Measurements from ENCODE around the gene OLFM1.

The OLFM1 gene

DNA sequence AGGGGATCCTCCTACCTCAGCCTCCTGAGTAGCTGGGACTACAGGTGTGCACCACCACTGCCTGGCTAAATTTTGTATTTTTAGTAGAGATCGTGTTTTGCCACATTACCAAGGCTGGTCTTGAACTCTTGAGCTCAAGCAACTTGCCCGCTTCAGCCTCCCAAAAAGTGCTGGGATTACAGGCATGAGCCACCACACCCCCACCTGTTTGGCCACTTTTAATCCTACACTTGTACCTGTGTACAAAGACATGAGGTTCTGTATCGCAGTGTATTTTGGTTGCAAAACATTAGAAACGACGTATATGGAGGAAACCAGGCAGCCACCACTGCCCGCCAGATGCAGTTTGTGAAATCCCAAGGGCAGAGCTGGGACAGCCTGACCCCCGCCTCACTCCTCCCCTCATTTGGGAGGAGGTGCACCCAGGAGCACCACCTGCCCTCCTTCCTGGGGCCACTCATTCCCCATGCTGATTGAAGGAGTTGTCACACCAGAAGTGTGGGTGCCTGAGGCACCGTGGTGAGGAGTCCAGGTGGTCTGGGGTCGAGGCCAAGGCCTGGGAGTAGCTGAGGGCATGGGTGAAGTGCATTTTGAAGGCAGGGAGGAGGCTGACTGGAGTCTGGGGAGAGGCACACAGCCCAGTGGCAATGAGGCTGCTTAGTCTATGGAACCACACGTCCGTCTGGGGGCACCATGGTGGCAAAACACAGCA lies 39.3 kb upstream of the OLFM1 start:
- no peak for DNase-seq (ENCODE audit: low read depth)
- Histone ChIP-seq H3K4me1 (ENCODE audit: control insufficient read depth, insufficient read depth, low read length) (no peaks in the 10 kb centered on the region), H3K9me3 (ENCODE audit: control insufficient read depth, low read length) (no peaks in the 10 kb centered on the region), H3K9ac (ENCODE audit: low read length) (no peak overlapping the region), H3K27me3 (replicated peaks; ENCODE audit: control insufficient read depth, insufficient read depth, low read length) (peaks cover 9% of the 10 kb centered on the region), H3K4me3 (ENCODE audit: low read length) (no peak overlapping the region), H3K36me3 (ENCODE audit: control insufficient read depth, insufficient read depth, low read length, severe bottlenecking) (no peaks in the 10 kb centered on the region)

- no peak overlapping the region for H3K9ac ChIP-seq (ENCODE audit: low read length)
- peaks cover 9% of the 10 kb centered on the region for H3K27me3 ChIP-seq (replicated peaks; ENCODE audit: control insufficient read depth, insufficient read depth, low read length)
- H3K9me3 ChIP-seq (ENCODE audit: control insufficient read depth, low read length), result no peaks in the 10 kb centered on the region
- no peaks in the 10 kb centered on the region for H3K4me1 ChIP-seq (ENCODE audit: control insufficient read depth, insufficient read depth, low read length)
- no peak for DNase-seq (ENCODE audit: low read depth)
- no peak overlapping the region for H3K4me3 ChIP-seq (ENCODE audit: low read length)
- H3K36me3 ChIP-seq (ENCODE audit: control insufficient read depth, insufficient read depth, low read length, severe bottlenecking), result no peaks in the 10 kb centered on the region
Measured at GRCh38 chr9:135048758-135049444, 38.6 kb upstream of the OLFM1 start.

DNA sequence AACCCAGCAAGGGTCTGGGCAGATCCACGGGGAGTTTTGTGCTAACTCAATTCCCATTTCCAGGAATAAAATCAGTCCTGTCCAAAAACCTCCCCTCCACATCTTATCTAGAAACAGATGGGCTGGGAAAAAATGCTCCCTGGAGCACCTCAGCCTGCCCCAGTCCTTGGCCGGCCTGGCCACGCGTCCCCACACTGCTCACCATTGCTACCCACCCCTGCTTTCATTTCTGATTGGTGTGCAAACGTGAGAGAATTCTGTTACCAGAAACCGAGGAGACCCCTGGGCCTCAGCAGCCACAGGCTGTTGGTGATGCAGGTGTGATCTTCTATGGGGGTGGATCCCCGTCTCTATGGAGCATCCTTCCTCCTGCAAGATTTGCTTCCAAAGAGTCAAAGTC lies 38.0 kb upstream of the OLFM1 start:
- no peaks in the 10 kb centered on the region for H3K9me3 ChIP-seq (ENCODE audit: control insufficient read depth, low read length)

GRCh38 chr9:135050072-135050990 lies 37.1 kb upstream of the OLFM1 start:
- Histone ChIP-seq H3K9me3 (ENCODE audit: control insufficient read depth, low read length) (no peaks in the 10 kb centered on the region), H3K4me1 (ENCODE audit: control insufficient read depth, insufficient read depth, low read length) (no peaks in the 10 kb centered on the region), H3K36me3 (ENCODE audit: control insufficient read depth, insufficient read depth, low read length, severe bottlenecking) (no peaks in the 10 kb centered on the region), H3K27me3 (replicated peaks; ENCODE audit: control insufficient read depth, insufficient read depth, low read length) (peaks cover 12% of the 10 kb centered on the region), H3K9ac (ENCODE audit: low read length) (no peak overlapping the region), H3K4me3 (ENCODE audit: low read length) (no peak overlapping the region)
- DNase-seq (ENCODE audit: low read depth), result no peak

More for the DNA sequence above, 38.0 kb upstream of the OLFM1 start:
- Histone ChIP-seq H3K4me3 (ENCODE audit: low read length) (no peak overlapping the region), H3K9ac (ENCODE audit: low read length) (no peak overlapping the region), H3K27me3 (replicated peaks; ENCODE audit: control insufficient read depth, insufficient read depth, low read length) (peaks cover 9% of the 10 kb centered on the region), H3K4me1 (ENCODE audit: control insufficient read depth, insufficient read depth, low read length) (no peaks in the 10 kb centered on the region), H3K36me3 (ENCODE audit: control insufficient read depth, insufficient read depth, low read length, severe bottlenecking) (no peaks in the 10 kb centered on the region)
- DNase-seq (ENCODE audit: low read depth), result no peak

DNA sequence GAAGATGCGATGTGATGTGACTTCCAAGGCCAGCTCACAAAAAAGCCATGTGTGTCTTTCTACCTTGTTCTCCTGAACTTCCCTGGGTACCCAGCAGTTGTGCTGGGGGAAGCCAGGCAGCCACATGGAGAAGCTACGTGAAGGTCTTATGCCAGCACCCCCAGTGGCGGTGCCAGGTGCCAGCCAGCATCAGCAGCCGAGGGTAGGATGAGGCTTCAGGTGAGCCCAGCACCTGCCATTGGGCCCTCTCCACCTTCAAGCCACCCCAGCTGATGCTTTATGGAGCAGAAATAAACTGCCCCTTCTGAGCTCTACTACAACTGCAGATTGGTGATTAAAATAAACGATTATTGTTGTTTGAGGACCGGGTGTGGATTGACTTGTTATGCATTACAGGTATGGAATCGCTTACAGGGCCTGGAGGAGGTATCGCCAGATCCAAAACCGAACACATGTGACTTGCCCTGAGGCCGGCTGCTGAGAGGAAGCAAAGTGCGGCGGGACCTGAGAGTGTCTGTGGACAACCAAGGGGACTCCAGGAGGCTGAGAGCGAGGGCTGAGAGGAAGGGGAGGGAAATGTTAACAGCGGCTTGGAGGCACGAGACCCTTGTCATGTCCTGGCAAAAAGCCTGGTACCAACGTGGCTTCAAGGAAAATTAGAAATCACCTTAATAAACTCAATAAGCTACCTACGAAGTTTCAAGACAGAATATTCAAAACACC lies 36.0 kb upstream of the OLFM1 start:
- Histone ChIP-seq H3K9me3 (ENCODE audit: control insufficient read depth, low read length) (no peaks in the 10 kb centered on the region), H3K4me1 (ENCODE audit: control insufficient read depth, insufficient read depth, low read length) (no peaks in the 10 kb centered on the region), H3K4me3 (ENCODE audit: low read length) (no peak overlapping the region), H3K36me3 (ENCODE audit: control insufficient read depth, insufficient read depth, low read length, severe bottlenecking) (no peaks in the 10 kb centered on the region), H3K27me3 (replicated peaks; ENCODE audit: control insufficient read depth, insufficient read depth, low read length) (peaks cover 12% of the 10 kb centered on the region), H3K9ac (ENCODE audit: low read length) (no peak overlapping the region)
- no peak for DNase-seq (ENCODE audit: low read depth)

DNA sequence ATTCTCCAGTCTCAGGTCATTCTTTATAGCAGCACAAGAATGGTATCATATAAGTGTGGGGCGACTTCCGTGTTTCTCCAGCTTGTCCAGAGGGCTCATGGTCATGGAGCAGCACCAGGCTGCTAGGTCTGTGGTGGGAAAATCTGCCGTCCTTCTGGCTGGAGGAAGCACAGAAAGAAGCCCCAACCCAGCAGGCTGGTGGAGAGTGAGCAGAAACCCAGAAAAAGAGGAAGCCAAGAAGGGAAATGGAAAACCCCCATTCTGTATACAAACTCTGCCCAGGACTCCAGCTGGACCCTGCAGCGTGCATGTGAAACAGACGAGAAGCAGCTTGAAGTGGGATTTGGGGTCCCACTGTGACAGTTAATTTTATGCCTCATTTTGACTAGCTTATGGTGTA lies 34.3 kb upstream of the OLFM1 start:
- no peaks in the 10 kb centered on the region for H3K36me3 ChIP-seq (ENCODE audit: control insufficient read depth, insufficient read depth, low read length, severe bottlenecking)
- DNase-seq (ENCODE audit: low read depth), result no peak
- H3K4me3 ChIP-seq (ENCODE audit: low read length), result no peak overlapping the region
- H3K4me1 ChIP-seq (ENCODE audit: control insufficient read depth, insufficient read depth, low read length), result no peaks in the 10 kb centered on the region
- H3K27me3 ChIP-seq (replicated peaks; ENCODE audit: control insufficient read depth, insufficient read depth, low read length), result peaks cover 12% of the 10 kb centered on the region
- H3K9ac ChIP-seq (ENCODE audit: low read length), result no peak overlapping the region
- H3K9me3 ChIP-seq (ENCODE audit: control insufficient read depth, low read length), result no peaks in the 10 kb centered on the region

DNA sequence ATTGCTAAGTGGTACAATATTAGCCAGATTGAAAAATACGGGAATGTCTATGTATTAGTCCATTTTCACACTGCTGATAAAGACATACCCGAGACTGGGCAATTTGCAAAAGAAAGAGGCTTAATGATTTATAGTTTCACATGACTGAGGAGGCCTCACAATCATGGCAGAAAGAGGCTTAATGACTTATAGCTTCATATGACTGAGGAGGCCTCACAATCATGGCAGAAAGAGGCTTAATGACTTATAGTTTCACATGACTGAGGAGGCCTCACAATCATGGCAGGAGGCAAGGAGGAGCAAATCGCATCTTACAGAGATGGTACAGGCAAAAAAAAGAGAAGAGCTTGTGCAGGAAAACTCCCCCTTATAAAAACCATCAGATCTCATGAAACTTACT lies 32.3 kb upstream of the OLFM1 start:
- Histone ChIP-seq H3K4me1 (ENCODE audit: control insufficient read depth, insufficient read depth, low read length) (no peaks in the 10 kb centered on the region), H3K27me3 (replicated peaks; ENCODE audit: control insufficient read depth, insufficient read depth, low read length) (peaks cover 18% of the 10 kb centered on the region), H3K36me3 (ENCODE audit: control insufficient read depth, insufficient read depth, low read length, severe bottlenecking) (no peaks in the 10 kb centered on the region), H3K4me3 (ENCODE audit: low read length) (no peak overlapping the region), H3K9me3 (ENCODE audit: control insufficient read depth, low read length) (no peaks in the 10 kb centered on the region), H3K9ac (ENCODE audit: low read length) (no peak overlapping the region)
- no peak for DNase-seq (ENCODE audit: low read depth)

- Histone ChIP-seq H3K4me1 (ENCODE audit: control insufficient read depth, insufficient read depth, low read length) (no peaks in the 10 kb centered on the region), H3K4me3 (ENCODE audit: low read length) (no peak overlapping the region), H3K36me3 (ENCODE audit: control insufficient read depth, insufficient read depth, low read length, severe bottlenecking) (no peaks in the 10 kb centered on the region), H3K9me3 (ENCODE audit: control insufficient read depth, low read length) (no peaks in the 10 kb centered on the region), H3K9ac (ENCODE audit: low read length) (no peak overlapping the region), H3K27me3 (replicated peaks; ENCODE audit: control insufficient read depth, insufficient read depth, low read length) (peaks cover 26% of the 10 kb centered on the region)
- peak; percentile 1 for DNase-seq (ENCODE audit: low read depth)
Measured at GRCh38 chr9:135056541-135056940, 30.9 kb upstream of the OLFM1 start.

DNA sequence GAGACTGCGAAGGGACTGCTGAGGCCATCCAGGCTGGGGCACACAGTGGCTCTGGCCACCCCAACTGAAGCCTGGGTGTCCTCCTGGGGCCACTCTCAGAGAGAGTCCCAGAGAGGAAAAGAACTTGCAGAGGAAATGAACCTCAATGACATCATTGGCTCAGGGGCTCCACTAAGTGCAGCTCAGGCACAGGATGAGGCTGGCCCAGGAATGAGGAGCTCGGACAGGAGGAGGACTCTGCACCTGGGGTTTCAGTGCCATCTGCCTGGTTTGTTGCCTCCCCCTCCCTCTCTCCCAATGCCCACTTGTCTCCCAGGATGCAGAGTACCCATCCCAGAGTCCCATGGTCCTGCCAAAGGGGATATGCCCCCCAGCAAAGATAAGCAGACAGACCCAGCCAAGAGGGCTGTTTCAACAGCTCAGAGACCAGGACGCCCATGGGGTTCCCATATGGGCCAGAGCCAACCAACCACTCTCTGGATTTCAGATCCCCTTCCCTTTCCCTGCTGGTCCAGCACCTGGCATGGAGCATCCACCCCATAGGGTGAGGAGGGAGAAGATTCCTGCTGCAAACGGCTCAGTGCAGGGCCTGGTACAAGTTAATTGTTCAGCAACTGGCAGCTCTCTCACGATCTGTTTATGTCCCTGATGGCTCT lies 26.9 kb upstream of the OLFM1 start:
- Histone ChIP-seq H3K4me3 (ENCODE audit: low read length) (no peak overlapping the region), H3K4me1 (ENCODE audit: control insufficient read depth, insufficient read depth, low read length) (no peaks in the 10 kb centered on the region), H3K9me3 (ENCODE audit: control insufficient read depth, low read length) (peaks cover 21% of the 10 kb centered on the region), H3K27me3 (replicated peaks; ENCODE audit: control insufficient read depth, insufficient read depth, low read length) (peaks cover 33% of the 10 kb centered on the region), H3K9ac (ENCODE audit: low read length) (no peak overlapping the region), H3K36me3 (ENCODE audit: control insufficient read depth, insufficient read depth, low read length, severe bottlenecking) (no peaks in the 10 kb centered on the region)
- DNase-seq (ENCODE audit: low read depth), result no peak

DNA sequence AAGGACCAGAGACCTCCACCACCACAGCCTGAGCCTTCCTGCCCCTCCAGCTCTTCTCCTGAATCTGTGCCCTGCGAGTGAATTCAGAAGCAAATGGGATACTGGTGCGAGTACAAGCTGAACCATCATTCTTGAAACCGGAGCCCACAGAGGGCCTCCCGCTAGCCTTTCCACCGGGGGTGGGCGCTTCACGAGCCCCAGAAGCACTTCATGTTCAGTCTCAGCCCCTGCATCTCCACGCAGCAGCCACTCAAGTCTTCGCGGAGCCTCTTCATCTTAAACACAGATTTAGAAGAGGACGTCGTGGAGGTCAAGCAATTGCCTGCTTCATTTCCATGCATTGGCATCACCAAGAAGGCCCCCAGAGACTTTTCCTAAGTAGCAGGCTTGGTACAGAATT lies 26.0 kb upstream of the OLFM1 start:
- H3K4me3 ChIP-seq (ENCODE audit: low read length), result no peak overlapping the region
- H3K4me1 ChIP-seq (ENCODE audit: control insufficient read depth, insufficient read depth, low read length), result no peaks in the 10 kb centered on the region
- no peak for DNase-seq (ENCODE audit: low read depth)
- no peaks in the 10 kb centered on the region for H3K36me3 ChIP-seq (ENCODE audit: control insufficient read depth, insufficient read depth, low read length, severe bottlenecking)
- no peak overlapping the region for H3K9ac ChIP-seq (ENCODE audit: low read length)
- H3K27me3 ChIP-seq (replicated peaks; ENCODE audit: control insufficient read depth, insufficient read depth, low read length), result peaks cover 38% of the 10 kb centered on the region
- H3K9me3 ChIP-seq (ENCODE audit: control insufficient read depth, low read length), result peaks cover 21% of the 10 kb centered on the region

Data from adipocyte (in vitro differentiated cells).